GM21360 (cell line): ENCODE measurements around the gene LIF.

Experiments used
- ATAC-seq: cut with Tn5 transposase; IDR thresholded peaks from one replicate; pipeline ENCODE4 v1.9.1; 2021; ENCODE audit warnings: mild to moderate bottlenecking, moderate library complexity; ENCODE audit not compliant: unreplicated experiment

Gene LIF

GRCh38 chr22:30195245-30196140 lies 51.1 kb downstream of the LIF start:
- no peak for ATAC-seq

GRCh38 chr22:30193031-30193775 lies 53.4 kb downstream of the LIF start:
- no peak for ATAC-seq

GRCh38 chr22:30192427-30192826 lies 54.1 kb downstream of the LIF start:
- ATAC-seq: no peak

GRCh38 chr22:30191040-30191701 lies 55.4 kb downstream of the LIF start:
- no peak for ATAC-seq

- ATAC-seq: no peak
These were observed 56.0 kb downstream of the LIF start for GRCh38 chr22:30190574-30190973.
